WTC11 (cell line): ENCODE results near the gene KRT83.

Experiments used
- GRHL2 ChIP-seq: fragments of 250-450 bp; sonication (Bioruptor Pico); IDR thresholded peaks from 2 replicates; pipeline ENCODE4 v1.8.0; 2022; ENCODE audit warnings: mild to moderate bottlenecking, moderate library complexity; ENCODE audit not compliant: insufficient replicate concordance, severe bottlenecking
- NR3C1 ChIP-seq: sonication (generic); formaldehyde crosslinking; conservative IDR thresholded peaks from 2 replicates; pipeline ENCODE4 v1.8.1; 2023; ENCODE audit warnings: low read depth, mild to moderate bottlenecking, missing genetic modification reagents
- OVOL2 ChIP-seq: fragments of 250-450 bp; sonication (Bioruptor Pico); IDR thresholded peaks from 2 replicates; pipeline ENCODE4 v1.9.0; 2021; ENCODE audit warnings: mild to moderate bottlenecking, borderline replicate concordance
- PRRX2 ChIP-seq: fragments of 250-450 bp; sonication (Bioruptor Pico); IDR thresholded peaks from 2 replicates; pipeline ENCODE4 v1.8.0; 2021; ENCODE audit warnings: mild to moderate bottlenecking
- SMAD3 ChIP-seq: sonication (generic); formaldehyde crosslinking; IDR thresholded peaks from 2 replicates; pipeline ENCODE4 v1.8.0; 2022; ENCODE audit warnings: missing genetic modification reagents, mild to moderate bottlenecking, borderline replicate concordance
- SMAD4 ChIP-seq: sonication (generic); formaldehyde crosslinking; IDR thresholded peaks from 2 replicates; pipeline ENCODE4 v1.8.0; 2022; ENCODE audit warnings: mild to moderate bottlenecking, missing genetic modification reagents
- TEAD4 ChIP-seq: sonication (generic); formaldehyde crosslinking; IDR thresholded peaks from 2 replicates; pipeline ENCODE4 v1.8.0; 2022; ENCODE audit warnings: mild to moderate bottlenecking, missing genetic modification reagents
- ZNF121 ChIP-seq: sonication (generic); formaldehyde crosslinking; IDR thresholded peaks from 2 replicates; pipeline ENCODE4 v1.8.0; 2023; ENCODE audit warnings: missing genetic modification reagents
- ZNF423 ChIP-seq: fragments of 250-450 bp; sonication (Bioruptor Pico); IDR thresholded peaks from 2 replicates; pipeline ENCODE4 v2.1.2; 2022; ENCODE audit warnings: mild to moderate bottlenecking, moderate library complexity
- TF ChIP-seq, protein P1 (sequence below): fragments of 200-600 bp; IDR thresholded peaks from 2 replicates; pipeline ENCODE4 v1.8.0; 2022; ENCODE audit warnings: antibody characterized with exemption
- TF ChIP-seq, protein P2 (sequence below): sonication (generic); formaldehyde crosslinking; conservative IDR thresholded peaks from 2 replicates; pipeline ENCODE4 v1.8.1; 2022; ENCODE audit warnings: mild to moderate bottlenecking, missing genetic modification reagents
- TF ChIP-seq, protein P3 (sequence below): sonication (generic); formaldehyde crosslinking; IDR thresholded peaks from 2 replicates; pipeline ENCODE4 v1.8.1; 2023; ENCODE audit warnings: mild to moderate bottlenecking, missing genetic modification reagents, moderate library complexity
- TF ChIP-seq, protein P4 (sequence below): sonication (generic); formaldehyde crosslinking; IDR thresholded peaks from 2 replicates; pipeline ENCODE4 v1.8.1; 2022; ENCODE audit warnings: missing genetic modification reagents, borderline replicate concordance

DNA sequence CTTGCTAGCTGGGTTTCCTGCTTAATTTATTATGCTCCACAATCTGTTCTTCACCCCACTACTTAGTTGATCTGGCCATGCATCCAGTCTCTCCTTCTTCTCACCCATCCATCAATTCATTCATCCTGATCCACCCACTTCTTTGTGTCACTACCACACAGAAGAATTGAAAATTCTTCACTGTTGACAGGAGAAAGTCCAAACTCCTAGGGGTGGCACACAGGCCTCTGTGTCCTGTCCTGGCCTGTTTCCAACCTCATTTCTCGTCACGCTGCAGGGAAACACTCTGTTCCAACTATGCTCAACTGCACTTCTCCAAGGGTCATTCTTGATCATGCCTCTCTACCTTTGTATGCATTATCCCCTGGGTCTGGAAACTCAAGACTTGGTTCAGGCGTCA lies 10.6 kb upstream of the KRT83 start:
- TF ChIP-seq ZNF121 (CRISPR knock-in tag) (no peak), SMAD4 (no peak), NR3C1 (CRISPR knock-in tag) (no peak), PRRX2 (CRISPR knock-in tag) (no peak), ZNF423 (CRISPR knock-in tag) (no peak), TEAD4 (CRISPR knock-in tag) (no peak), GRHL2 (CRISPR knock-in tag) (no peak), SMAD3 (CRISPR knock-in tag) (no peak), OVOL2 (CRISPR knock-in tag) (no peak)
- TF ChIP-seq, protein P1, sequence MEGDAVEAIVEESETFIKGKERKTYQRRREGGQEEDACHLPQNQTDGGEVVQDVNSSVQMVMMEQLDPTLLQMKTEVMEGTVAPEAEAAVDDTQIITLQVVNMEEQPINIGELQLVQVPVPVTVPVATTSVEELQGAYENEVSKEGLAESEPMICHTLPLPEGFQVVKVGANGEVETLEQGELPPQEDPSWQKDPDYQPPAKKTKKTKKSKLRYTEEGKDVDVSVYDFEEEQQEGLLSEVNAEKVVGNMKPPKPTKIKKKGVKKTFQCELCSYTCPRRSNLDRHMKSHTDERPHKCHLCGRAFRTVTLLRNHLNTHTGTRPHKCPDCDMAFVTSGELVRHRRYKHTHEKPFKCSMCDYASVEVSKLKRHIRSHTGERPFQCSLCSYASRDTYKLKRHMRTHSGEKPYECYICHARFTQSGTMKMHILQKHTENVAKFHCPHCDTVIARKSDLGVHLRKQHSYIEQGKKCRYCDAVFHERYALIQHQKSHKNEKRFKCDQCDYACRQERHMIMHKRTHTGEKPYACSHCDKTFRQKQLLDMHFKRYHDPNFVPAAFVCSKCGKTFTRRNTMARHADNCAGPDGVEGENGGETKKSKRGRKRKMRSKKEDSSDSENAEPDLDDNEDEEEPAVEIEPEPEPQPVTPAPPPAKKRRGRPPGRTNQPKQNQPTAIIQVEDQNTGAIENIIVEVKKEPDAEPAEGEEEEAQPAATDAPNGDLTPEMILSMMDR = no peak
- TF ChIP-seq, protein P2, sequence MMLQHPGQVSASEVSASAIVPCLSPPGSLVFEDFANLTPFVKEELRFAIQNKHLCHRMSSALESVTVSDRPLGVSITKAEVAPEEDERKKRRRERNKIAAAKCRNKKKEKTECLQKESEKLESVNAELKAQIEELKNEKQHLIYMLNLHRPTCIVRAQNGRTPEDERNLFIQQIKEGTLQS (CRISPR knock-in tag) = no peak
- TF ChIP-seq, protein P3, sequence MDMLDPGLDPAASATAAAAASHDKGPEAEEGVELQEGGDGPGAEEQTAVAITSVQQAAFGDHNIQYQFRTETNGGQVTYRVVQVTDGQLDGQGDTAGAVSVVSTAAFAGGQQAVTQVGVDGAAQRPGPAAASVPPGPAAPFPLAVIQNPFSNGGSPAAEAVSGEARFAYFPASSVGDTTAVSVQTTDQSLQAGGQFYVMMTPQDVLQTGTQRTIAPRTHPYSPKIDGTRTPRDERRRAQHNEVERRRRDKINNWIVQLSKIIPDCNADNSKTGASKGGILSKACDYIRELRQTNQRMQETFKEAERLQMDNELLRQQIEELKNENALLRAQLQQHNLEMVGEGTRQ (CRISPR knock-in tag) = no peak
- TF ChIP-seq, protein P4, sequence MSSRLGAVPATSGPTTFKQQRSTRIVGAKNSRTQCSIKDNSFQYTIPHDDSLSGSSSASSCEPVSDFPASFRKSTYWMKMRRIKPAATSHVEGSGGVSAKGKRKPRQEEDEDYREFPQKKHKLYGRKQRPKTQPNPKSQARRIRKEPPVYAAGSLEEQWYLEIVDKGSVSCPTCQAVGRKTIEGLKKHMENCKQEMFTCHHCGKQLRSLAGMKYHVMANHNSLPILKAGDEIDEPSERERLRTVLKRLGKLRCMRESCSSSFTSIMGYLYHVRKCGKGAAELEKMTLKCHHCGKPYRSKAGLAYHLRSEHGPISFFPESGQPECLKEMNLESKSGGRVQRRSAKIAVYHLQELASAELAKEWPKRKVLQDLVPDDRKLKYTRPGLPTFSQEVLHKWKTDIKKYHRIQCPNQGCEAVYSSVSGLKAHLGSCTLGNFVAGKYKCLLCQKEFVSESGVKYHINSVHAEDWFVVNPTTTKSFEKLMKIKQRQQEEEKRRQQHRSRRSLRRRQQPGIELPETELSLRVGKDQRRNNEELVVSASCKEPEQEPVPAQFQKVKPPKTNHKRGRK (CRISPR knock-in tag) = no peak
